Hepatic stellate cell (primary cell): Measurements from ENCODE around the gene TVP23C.

ENCODE experiments used
- DNase-seq: peaks from one replicate; pipeline ENCODE4 v3.0.0; 2011; ENCODE audit warnings: low spot score

TVP23C gene

GRCh38 chr17:15465045-15465701 is 98.1 kb downstream of the TVP23C start:
- DNase-seq, result no peak

- no peak for DNase-seq
Observed at GRCh38 chr17:15464231-15464985, 98.9 kb downstream of the TVP23C start.

GRCh38 chr17:15462976-15463772 is 100.1 kb downstream of the TVP23C start:
- peak; percentile 81 for DNase-seq

- DNase-seq, result no peak
Observed at GRCh38 chr17:15457723-15458094, 105.6 kb downstream of the TVP23C start.

- peak; percentile 68 for DNase-seq
Observed at GRCh38 chr17:15456972-15457722, 106.1 kb downstream of the TVP23C start.

- no peak for DNase-seq
Observed at GRCh38 chr17:15456496-15456895, 106.8 kb downstream of the TVP23C start.

- no peak for DNase-seq
Observed at GRCh38 chr17:15454346-15454745, 108.9 kb downstream of the TVP23C start.

- no peak for DNase-seq
Observed at GRCh38 chr17:15453782-15454181, 109.5 kb downstream of the TVP23C start.

- no peak for DNase-seq
Observed at GRCh38 chr17:15453246-15453645, 110.0 kb downstream of the TVP23C start.

GRCh38 chr17:15452746-15453145 is 110.5 kb downstream of the TVP23C start:
- no peak for DNase-seq
